ENCODE measurements around the gene BAIAP2L1. TPM values are rescaled to one million over a fixed set of nuclear protein-coding genes. Genes with fewer than 3 reads are reported as not detected.

Gene BAIAP2L1
- total and polyA plus RNA-seq, 2 donors (not counting 3 experiments of a cell fraction or from before 2014, with no cell fraction given), result 0.32 to 1.1 TPM

DNA sequence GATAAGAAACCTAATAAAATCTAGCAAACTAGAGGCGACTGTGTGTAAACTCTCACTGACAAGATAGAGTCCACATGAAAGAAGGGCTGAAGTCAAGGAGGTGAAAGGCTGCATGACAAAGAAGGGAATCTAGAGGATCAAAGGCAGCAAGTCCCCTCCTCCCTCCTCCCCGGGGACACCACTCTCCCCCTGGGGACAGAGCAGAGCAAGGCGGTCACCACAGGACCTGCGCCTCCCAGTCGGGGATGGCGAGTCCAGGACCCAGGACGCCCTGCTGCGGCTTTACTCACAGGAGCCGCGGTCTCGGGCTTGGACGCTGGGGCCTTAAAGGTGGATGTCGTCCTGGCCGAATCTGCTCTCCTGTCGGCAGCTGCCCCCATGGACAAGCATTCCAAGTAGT, 97.0 kb downstream of the BAIAP2L1 start:
- Histone ChIP-seq H3K9me3 (replicated peaks; ENCODE audit: control insufficient read depth, insufficient read depth, low read length) (no peaks in the 10 kb centered on the region), H3K79me2 (ENCODE audit: control insufficient read depth, insufficient read depth, low read length) (no peaks in the 10 kb centered on the region), H3K4me3 (replicated peaks in 1 of 3; ENCODE audit: insufficient read depth in 1 of 3, low read depth in 1 of 3, low read length in 3 of 3) (no peak overlapping the region), H3K27ac (ENCODE audit: insufficient read depth, low read depth, low read length) (no peak overlapping the region), H3K9me1 (replicated peaks; ENCODE audit: control insufficient read depth, extremely low read depth, insufficient read depth, low read length) (no peaks in the 10 kb centered on the region), H2AFZ (ENCODE audit: low read depth, low read length) (no peak overlapping the region), H4K20me1 (replicated peaks; ENCODE audit: control insufficient read depth, extremely low read depth, insufficient read depth, low read length) (no peaks in the 10 kb centered on the region), H3K36me3 (ENCODE audit: control insufficient read depth in 2 of 2, extremely low read depth in 1 of 2, insufficient read depth in 2 of 2, low read length in 2 of 2) (no peaks in the 10 kb centered on the region), H3K4me1 (ENCODE audit: control insufficient read depth, extremely low read depth, insufficient read depth, low read length) (no peaks in the 10 kb centered on the region), H3K4me2 (ENCODE audit: insufficient read depth, low read length) (no peak overlapping the region), H3K27me3 (ENCODE audit: control insufficient read depth in 2 of 2, insufficient read depth in 2 of 2, low read length in 2 of 2) (no peaks in the 10 kb centered on the region), H3K9ac (replicated peaks; ENCODE audit: extremely low read depth, insufficient read depth, low read length) (no peak overlapping the region)
- dilution Hi-C loops (cut with MboI; ENCODE audit: extremely low pct_ligation_motif_present, low sequenced_read_pairs), result no loop called here
- intact Hi-C loops (cut with micrococcal nuclease), result no loop called here
- TF ChIP-seq, protein P1, sequence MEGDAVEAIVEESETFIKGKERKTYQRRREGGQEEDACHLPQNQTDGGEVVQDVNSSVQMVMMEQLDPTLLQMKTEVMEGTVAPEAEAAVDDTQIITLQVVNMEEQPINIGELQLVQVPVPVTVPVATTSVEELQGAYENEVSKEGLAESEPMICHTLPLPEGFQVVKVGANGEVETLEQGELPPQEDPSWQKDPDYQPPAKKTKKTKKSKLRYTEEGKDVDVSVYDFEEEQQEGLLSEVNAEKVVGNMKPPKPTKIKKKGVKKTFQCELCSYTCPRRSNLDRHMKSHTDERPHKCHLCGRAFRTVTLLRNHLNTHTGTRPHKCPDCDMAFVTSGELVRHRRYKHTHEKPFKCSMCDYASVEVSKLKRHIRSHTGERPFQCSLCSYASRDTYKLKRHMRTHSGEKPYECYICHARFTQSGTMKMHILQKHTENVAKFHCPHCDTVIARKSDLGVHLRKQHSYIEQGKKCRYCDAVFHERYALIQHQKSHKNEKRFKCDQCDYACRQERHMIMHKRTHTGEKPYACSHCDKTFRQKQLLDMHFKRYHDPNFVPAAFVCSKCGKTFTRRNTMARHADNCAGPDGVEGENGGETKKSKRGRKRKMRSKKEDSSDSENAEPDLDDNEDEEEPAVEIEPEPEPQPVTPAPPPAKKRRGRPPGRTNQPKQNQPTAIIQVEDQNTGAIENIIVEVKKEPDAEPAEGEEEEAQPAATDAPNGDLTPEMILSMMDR (IDR thresholded peaks at IDR 0.05; ENCODE audit: extremely low read depth in 1 of 2, insufficient read depth in 1 of 2, low read depth in 1 of 2, low read length in 2 of 2), result no peak
- TF ChIP-seq POLR2A (IDR thresholded peaks at IDR 0.05; ENCODE audit: low read depth, low read length) (no peak), GATA2 (IDR thresholded peaks at IDR 0.05; ENCODE audit: insufficient read depth, insufficient read length, low read depth, low read length) (no peak), EZH2 (IDR thresholded peaks at IDR 0.05; ENCODE audit: borderline replicate concordance, low read depth, low read length, severe bottlenecking) (no peak), MYC (IDR thresholded peaks at IDR 0.05; ENCODE audit: low read depth, low read length) (no peak), JUN (IDR thresholded peaks at IDR 0.05; ENCODE audit: borderline replicate concordance, insufficient read depth, insufficient read length, low read depth) (no peak)
- DNase-seq (ENCODE audit: low read depth, low spot score) (no peak), FAIRE-seq (no peak)
- BruUV-seq (replicated peaks), result no TSS peak
- ChIA-PET CTCF (no interaction called here), POLR2A (no interaction called here)

All from endothelial cell of umbilical vein (primary cell).